ENCODE data around the gene SLC66A2. TPM values are rescaled to one million over a fixed set of nuclear protein-coding genes. Genes with fewer than 3 reads are reported as not detected.

The SLC66A2 gene
- total and polyA plus RNA-seq, 10 of the 15 experiments (the other 5 are each of a cell fraction or from before 2014, with no cell fraction given), result 0.69 to 42.5 (median 14.8) TPM

DNA sequence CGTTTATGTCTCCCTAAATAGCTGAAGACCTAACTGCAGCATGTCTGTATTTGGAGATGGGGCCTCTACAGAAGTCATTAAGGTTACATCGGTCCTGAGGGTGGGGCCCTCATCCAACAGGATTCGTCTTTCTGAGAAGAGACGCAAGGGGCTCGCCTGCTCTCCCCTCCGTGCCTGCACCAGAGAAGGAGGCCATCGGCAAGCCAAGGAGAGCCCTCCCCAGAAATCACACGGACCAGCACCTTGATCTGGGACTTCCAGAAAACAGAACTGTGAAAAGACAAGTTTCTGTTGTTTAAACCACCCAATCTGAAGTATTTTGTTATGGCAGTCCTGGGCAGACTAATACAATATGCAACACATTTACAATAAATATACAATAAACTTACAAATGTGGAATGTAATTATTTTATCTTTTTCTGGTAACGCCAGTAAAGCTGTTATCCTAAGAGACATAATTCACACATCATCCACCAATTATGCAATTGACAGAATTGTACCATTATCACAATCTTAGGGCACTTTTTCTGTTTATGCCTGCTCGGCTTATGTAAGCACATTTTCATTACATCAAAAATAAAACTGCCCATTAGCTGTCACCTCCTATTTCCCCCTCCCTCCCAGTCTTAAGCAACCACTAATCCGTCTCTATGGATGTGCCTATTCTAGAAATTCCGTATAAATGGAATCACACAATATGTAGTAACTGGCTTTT lies 19.1 kb upstream of the SLC66A2 start:
- H3K9me3 ChIP-seq (replicated peaks; ENCODE audit: control insufficient read depth, insufficient read depth, low read length), result no peaks in the 10 kb centered on the region
- ATAC-seq, result no peak
- in situ Hi-C loops (cut with MboI) (no loop called here), intact Hi-C loops (cut with micrococcal nuclease; ENCODE audit: unreplicated experiment) (no loop called here)
- WGBS (ENCODE audit: insufficient coverage, insufficient replicate concordance, low lambda C conversion rate, missing lambda C conversion rate), result 93% methylated on average over 12 of the region's 12 CpGs
- TF ChIP-seq SMARCA5 (IDR thresholded peaks at IDR 0.05) (no peak), ZNF207 (IDR thresholded peaks at IDR 0.05; ENCODE audit: borderline replicate concordance) (no peak), NFIC (IDR thresholded peaks at IDR 0.05; ENCODE audit: low read depth, low read length) (no peak), CBX5 (IDR thresholded peaks at IDR 0.05; ENCODE audit: low read depth) (no peak), CHD4 (IDR thresholded peaks at IDR 0.05) (no peak), STAT1 (conservative IDR thresholded peaks at IDR 0.05) (no peak), TARDBP (IDR thresholded peaks at IDR 0.05; ENCODE audit: borderline replicate concordance) (no peak), BACH1 (IDR thresholded peaks at IDR 0.05; ENCODE audit: borderline replicate concordance) (no peak), FOXK2 (IDR thresholded peaks at IDR 0.05) (no peak), ZNF384 (IDR thresholded peaks at IDR 0.05; ENCODE audit: borderline replicate concordance, low read depth, low read length) (no peak), HDGF (IDR thresholded peaks at IDR 0.05) (no peak), ZZZ3 (IDR thresholded peaks at IDR 0.05; ENCODE audit: control insufficient read depth, insufficient read length, low read depth) (no peak)
- TF ChIP-seq, protein P1, sequence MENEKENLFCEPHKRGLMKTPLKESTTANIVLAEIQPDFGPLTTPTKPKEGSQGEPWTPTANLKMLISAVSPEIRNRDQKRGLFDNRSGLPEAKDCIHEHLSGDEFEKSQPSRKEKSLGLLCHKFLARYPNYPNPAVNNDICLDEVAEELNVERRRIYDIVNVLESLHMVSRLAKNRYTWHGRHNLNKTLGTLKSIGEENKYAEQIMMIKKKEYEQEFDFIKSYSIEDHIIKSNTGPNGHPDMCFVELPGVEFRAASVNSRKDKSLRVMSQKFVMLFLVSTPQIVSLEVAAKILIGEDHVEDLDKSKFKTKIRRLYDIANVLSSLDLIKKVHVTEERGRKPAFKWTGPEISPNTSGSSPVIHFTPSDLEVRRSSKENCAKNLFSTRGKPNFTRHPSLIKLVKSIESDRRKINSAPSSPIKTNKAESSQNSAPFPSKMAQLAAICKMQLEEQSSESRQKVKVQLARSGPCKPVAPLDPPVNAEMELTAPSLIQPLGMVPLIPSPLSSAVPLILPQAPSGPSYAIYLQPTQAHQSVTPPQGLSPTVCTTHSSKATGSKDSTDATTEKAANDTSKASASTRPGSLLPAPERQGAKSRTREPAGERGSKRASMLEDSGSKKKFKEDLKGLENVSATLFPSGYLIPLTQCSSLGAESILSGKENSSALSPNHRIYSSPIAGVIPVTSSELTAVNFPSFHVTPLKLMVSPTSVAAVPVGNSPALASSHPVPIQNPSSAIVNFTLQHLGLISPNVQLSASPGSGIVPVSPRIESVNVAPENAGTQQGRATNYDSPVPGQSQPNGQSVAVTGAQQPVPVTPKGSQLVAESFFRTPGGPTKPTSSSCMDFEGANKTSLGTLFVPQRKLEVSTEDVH (IDR thresholded peaks at IDR 0.05; ENCODE audit: low read depth, partially characterized antibody), result no peak
- TF ChIP-seq, protein P2, sequence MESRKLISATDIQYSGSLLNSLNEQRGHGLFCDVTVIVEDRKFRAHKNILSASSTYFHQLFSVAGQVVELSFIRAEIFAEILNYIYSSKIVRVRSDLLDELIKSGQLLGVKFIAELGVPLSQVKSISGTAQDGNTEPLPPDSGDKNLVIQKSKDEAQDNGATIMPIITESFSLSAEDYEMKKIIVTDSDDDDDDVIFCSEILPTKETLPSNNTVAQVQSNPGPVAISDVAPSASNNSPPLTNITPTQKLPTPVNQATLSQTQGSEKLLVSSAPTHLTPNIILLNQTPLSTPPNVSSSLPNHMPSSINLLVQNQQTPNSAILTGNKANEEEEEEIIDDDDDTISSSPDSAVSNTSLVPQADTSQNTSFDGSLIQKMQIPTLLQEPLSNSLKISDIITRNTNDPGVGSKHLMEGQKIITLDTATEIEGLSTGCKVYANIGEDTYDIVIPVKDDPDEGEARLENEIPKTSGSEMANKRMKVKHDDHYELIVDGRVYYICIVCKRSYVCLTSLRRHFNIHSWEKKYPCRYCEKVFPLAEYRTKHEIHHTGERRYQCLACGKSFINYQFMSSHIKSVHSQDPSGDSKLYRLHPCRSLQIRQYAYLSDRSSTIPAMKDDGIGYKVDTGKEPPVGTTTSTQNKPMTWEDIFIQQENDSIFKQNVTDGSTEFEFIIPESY (IDR thresholded peaks at IDR 0.05), result no peak
- no peak overlapping the region for H2AFZ ChIP-seq (ENCODE audit: control insufficient read depth, low read depth, low read length)
- H4K20me1 ChIP-seq (ENCODE audit: control insufficient read depth, insufficient read depth), result no peaks in the 10 kb centered on the region
- H3K9ac ChIP-seq (ENCODE audit: control insufficient read depth, insufficient read depth, low read length), result no peak overlapping the region
- no peaks in the 10 kb centered on the region; the same call in 1 of the 2 replicates for H3K79me2 ChIP-seq (ENCODE audit: control insufficient read depth, insufficient read depth, low read length)
- RAD21 ChIA-PET (ENCODE audit: unreplicated experiment), result no interaction called here
- peaks cover 16 to 19% of the 10 kb centered on the region in 2 experiments; a peak in 3 of 4 replicates for H3K36me3 ChIP-seq (ENCODE audit: control insufficient read depth in 2 of 2, insufficient read depth in 2 of 2, low read length in 1 of 2)
- CTCF ChIA-PET, result no interaction called here
- no peaks in the 10 kb centered on the region for H3K27me3 ChIP-seq (replicated peaks in 1 of 2; ENCODE audit: control insufficient read depth in 2 of 2, insufficient read depth in 2 of 2, low read length in 1 of 2)
- POLR2A ChIA-PET, result no interaction called here
- no peak overlapping the region for H3K4me2 ChIP-seq (ENCODE audit: control insufficient read depth, insufficient read depth)
- no peak for FAIRE-seq
- no TSS peak for BruUV-seq (replicated peaks)
- no peak overlapping the region for H3K4me3 ChIP-seq
- SMC1A ChIA-PET (ENCODE audit: uncharacterized antibody, unreplicated experiment), result no interaction called here
- H3K27ac ChIP-seq (ENCODE audit: control insufficient read depth, insufficient read depth), result no peak overlapping the region
- H3K4me1 ChIP-seq (ENCODE audit: control insufficient read depth, insufficient read depth, low read length), result no peaks in the 10 kb centered on the region
- DNase-seq (ENCODE audit: low read depth, low spot score), result no peak

Measured in GM12878 (cell line).